SK-N-SH treated with all-trans-retinoic acid at 6 μM for 48 hours (cell line): ENCODE results near the gene FLRT1.

Experiments
- ATAC-seq: fragments of 200-7000 bp; cut with Tn5 transposase; 3 replicates; pipeline ENCODE4 v1.9.1; 2020; ENCODE audit warnings: mild to moderate bottlenecking, moderate library complexity
- ARNTL ChIP-seq: fragments of 450-650 bp; formaldehyde crosslinking; IDR thresholded peaks from 2 replicates; pipeline ENCODE4 v1.5.0; 2020; ENCODE audit warnings: low read depth, mild to moderate bottlenecking, moderate library complexity, borderline replicate concordance
- BACH2 ChIP-seq: fragments of 250-450 bp; sonication (Bioruptor Pico); IDR thresholded peaks from 2 replicates; pipeline ENCODE4 v1.9.0; 2021; ENCODE audit warnings: mild to moderate bottlenecking, borderline replicate concordance
- CSDC2 ChIP-seq: fragments of 250-450 bp; sonication (Bioruptor Pico); IDR thresholded peaks from 2 replicates; pipeline ENCODE4 v1.5.0; 2020; ENCODE audit warnings: mild to moderate bottlenecking, moderate library complexity
- CSRNP3 ChIP-seq: fragments of 250-450 bp; sonication (Bioruptor Pico); IDR thresholded peaks from 2 replicates; pipeline ENCODE4 v1.5.1; 2021; ENCODE audit warnings: mild to moderate bottlenecking, moderate library complexity
- ESRRG ChIP-seq: fragments of 250-450 bp; sonication (Bioruptor Pico); IDR thresholded peaks from 2 replicates; pipeline ENCODE4 v1.6.1; 2021; ENCODE audit warnings: mild to moderate bottlenecking
- ISL1 ChIP-seq: fragments of 250-450 bp; sonication (Bioruptor Pico); IDR thresholded peaks from 2 replicates; pipeline ENCODE4 v2.1.2; 2022; ENCODE audit warnings: mild to moderate bottlenecking, moderate library complexity
- OSR1 ChIP-seq: fragments of 250-450 bp; sonication (Bioruptor Pico); IDR thresholded peaks from 2 replicates; pipeline ENCODE4 v1.8.0; 2022; ENCODE audit warnings: moderate library complexity, mild to moderate bottlenecking, inconsistent platforms
- PATZ1 ChIP-seq: fragments of 250-450 bp; sonication (Bioruptor Pico); IDR thresholded peaks from 2 replicates; pipeline ENCODE4 v1.8.0; 2020; ENCODE audit warnings: mild to moderate bottlenecking, moderate library complexity, borderline replicate concordance
- POU6F1 ChIP-seq: fragments of 250-450 bp; sonication (Bioruptor Pico); IDR thresholded peaks from 2 replicates; pipeline ENCODE4 v1.8.0; 2021; ENCODE audit warnings: low read depth, mild to moderate bottlenecking, moderate library complexity, borderline replicate concordance
- PPARA ChIP-seq: fragments of 250-450 bp; sonication (Bioruptor Pico); IDR thresholded peaks from 2 replicates; pipeline ENCODE4 v1.5.0; 2020; ENCODE audit warnings: mild to moderate bottlenecking, borderline replicate concordance
- RARB ChIP-seq: fragments of 250-450 bp; sonication (Bioruptor Pico); IDR thresholded peaks from 2 replicates; pipeline ENCODE4 v1.8.0; 2021; ENCODE audit warnings: mild to moderate bottlenecking, moderate library complexity
- SNAI2 ChIP-seq: fragments of 250-450 bp; sonication (Bioruptor Pico); IDR thresholded peaks from 2 replicates; pipeline ENCODE4 v1.5.0; 2020; ENCODE audit warnings: mild to moderate bottlenecking, moderate library complexity
- TCF4 ChIP-seq: fragments of 250-450 bp; sonication (Bioruptor Pico); IDR thresholded peaks from 2 replicates; pipeline ENCODE4 v1.8.0; 2021; ENCODE audit warnings: mild to moderate bottlenecking, moderate library complexity, borderline replicate concordance
- TOX ChIP-seq: fragments of 250-450 bp; sonication (Bioruptor Pico); IDR thresholded peaks from 2 replicates; pipeline ENCODE4 v1.8.0; 2021; ENCODE audit warnings: mild to moderate bottlenecking, moderate library complexity, borderline replicate concordance
- TSHZ2 ChIP-seq: fragments of 250-450 bp; sonication (Bioruptor Pico); IDR thresholded peaks from 2 replicates; pipeline ENCODE4 v1.5.0; 2020; ENCODE audit warnings: mild to moderate bottlenecking, moderate library complexity
- ZC3H10 ChIP-seq: fragments of 250-450 bp; sonication (Bioruptor Pico); IDR thresholded peaks from 2 replicates; pipeline ENCODE4 v1.5.1; 2021; ENCODE audit warnings: mild to moderate bottlenecking, moderate library complexity
- ZFP3 ChIP-seq: fragments of 250-450 bp; sonication (Bioruptor Pico); IDR thresholded peaks from 2 replicates; pipeline ENCODE4 v1.5.0; 2020; ENCODE audit warnings: mild to moderate bottlenecking, moderate library complexity
- ZFP30 ChIP-seq: fragments of 450-650 bp; formaldehyde crosslinking; IDR thresholded peaks from 2 replicates; pipeline ENCODE4 v1.5.0; 2022; ENCODE audit warnings: mild to moderate bottlenecking, moderate library complexity
- ZNF565 ChIP-seq: fragments of 450-650 bp; formaldehyde crosslinking; conservative IDR thresholded peaks from 2 replicates; pipeline ENCODE4 v1.5.0; 2020; ENCODE audit warnings: low read depth, mild to moderate bottlenecking, moderate library complexity
- ZNF70 ChIP-seq: fragments of 450-650 bp; formaldehyde crosslinking; IDR thresholded peaks from 2 replicates; pipeline ENCODE4 v1.5.0; 2020; ENCODE audit warnings: mild to moderate bottlenecking, moderate library complexity
- ZNF8 ChIP-seq: fragments of 450-650 bp; formaldehyde crosslinking; IDR thresholded peaks from 2 replicates; pipeline ENCODE4 v1.5.0; 2020; ENCODE audit warnings: mild to moderate bottlenecking, moderate library complexity

Gene FLRT1

GRCh38 chr11:63993993-63994392 is 41.7 kb upstream of the FLRT1 start (continued):
- no peak for TF ChIP-seq ZC3H10

- no peak for ATAC-seq
- TF ChIP-seq CSRNP3 (CRISPR knock-in tag) (no peak), ZFP30 (CRISPR knock-in tag) (no peak), OSR1 (CRISPR knock-in tag) (no peak), BACH2 (CRISPR knock-in tag) (no peak), TCF4 (CRISPR knock-in tag) (no peak), TSHZ2 (CRISPR knock-in tag) (no peak), SNAI2 (CRISPR knock-in tag) (no peak), ZC3H10 (no peak), PATZ1 (CRISPR knock-in tag) (no peak), ESRRG (no peak), POU6F1 (no peak), ISL1 (CRISPR knock-in tag) (no peak), ZNF565 (CRISPR knock-in tag) (no peak), CSDC2 (CRISPR knock-in tag) (no peak), PPARA (CRISPR knock-in tag) (no peak), RARB (CRISPR knock-in tag) (no peak), ZNF8 (CRISPR knock-in tag) (no peak), ZNF70 (CRISPR knock-in tag) (no peak), TOX (no peak), ARNTL (no peak)
- TF ChIP-seq, all 23 proteins: peak for 0
Observed at GRCh38 chr11:63996512-63996911, 39.2 kb upstream of the FLRT1 start.

GRCh38 chr11:63997104-63997700 is 38.5 kb upstream of the FLRT1 start:
- no peak for TF ChIP-seq PPARA (CRISPR knock-in tag)
- TF ChIP-seq ISL1 (CRISPR knock-in tag), result no peak
- no peak for TF ChIP-seq CSDC2 (CRISPR knock-in tag)
- TF ChIP-seq ZNF70 (CRISPR knock-in tag), result no peak
- TF ChIP-seq ZFP3 (CRISPR knock-in tag), result no peak
- no peak for TF ChIP-seq TOX
- no peak for TF ChIP-seq POU6F1
- TF ChIP-seq TSHZ2 (CRISPR knock-in tag), result no peak
- no peak for TF ChIP-seq OSR1 (CRISPR knock-in tag)
- no peak for TF ChIP-seq PATZ1 (CRISPR knock-in tag)
- no peak for TF ChIP-seq ZNF565 (CRISPR knock-in tag)
- no peak for TF ChIP-seq SNAI2 (CRISPR knock-in tag)
- no peak for TF ChIP-seq TCF4 (CRISPR knock-in tag)
- no peak for TF ChIP-seq ZNF8 (CRISPR knock-in tag)
- no peak for TF ChIP-seq ESRRG
- no peak for TF ChIP-seq ZC3H10
- TF ChIP-seq ARNTL, result no peak
- TF ChIP-seq RARB (CRISPR knock-in tag), result no peak
- no peak for TF ChIP-seq BACH2 (CRISPR knock-in tag)
- no peak for ATAC-seq
